NCI-H446 treated with DMSO at 0.1 percent for 48 hours (cell line): ENCODE measurements around the gene MOB1A.
"Not testable (repeated sequence)": the region's sequence is repeated elsewhere in the genome, so short reads cannot be mapped to it uniquely, and the experiment has no call there.

Experiments used
- DNase-seq: peaks from one replicate; lab custom pipeline; 2025; lab: John Stamatoyannopoulos, UW

Gene MOB1A

GRCh38 chr2:74178211-74179062, at the start of gene MOB1A:
MOB1A (minus strand) TSS chr2:74178879; CDS start chr2:74178674, 205 bp downstream.
- peak; percentile 97 for DNase-seq

GRCh38 chr2:74227646-74228045, 49.0 kb upstream of the MOB1A start:
- DNase-seq: no peak

- DNase-seq: no peak
These were observed 48.1 kb upstream of the MOB1A start for GRCh38 chr2:74226648-74227213.

GRCh38 chr2:74225698-74226459, 47.2 kb upstream of the MOB1A start:
- DNase-seq: no peak

GRCh38 chr2:74223941-74224770, 45.5 kb upstream of the MOB1A start:
- DNase-seq: no peak

GRCh38 chr2:74222300-74222650, 43.6 kb upstream of the MOB1A start:
- no peak for DNase-seq

GRCh38 chr2:74221604-74222299, 43.1 kb upstream of the MOB1A start:
- DNase-seq: no peak

- no peak for DNase-seq
These were observed 42.4 kb upstream of the MOB1A start for GRCh38 chr2:74221091-74221490.

GRCh38 chr2:74219846-74220486, 41.3 kb upstream of the MOB1A start:
- DNase-seq: no peak

- no peak for DNase-seq
These were observed 38.0 kb upstream of the MOB1A start for GRCh38 chr2:74216642-74217041.

GRCh38 chr2:74215771-74216170, 37.1 kb upstream of the MOB1A start:
- DNase-seq: not testable (repeated sequence)

- no peak for DNase-seq
These were observed 34.2 kb upstream of the MOB1A start for GRCh38 chr2:74212702-74213410.

GRCh38 chr2:74206180-74206688, 27.6 kb upstream of the MOB1A start:
- DNase-seq: no peak

- DNase-seq: no peak
These were observed 26.9 kb upstream of the MOB1A start for GRCh38 chr2:74205596-74205995.

- no peak for DNase-seq
These were observed 26.4 kb upstream of the MOB1A start for GRCh38 chr2:74205113-74205512.

GRCh38 chr2:74204436-74204835, 25.8 kb upstream of the MOB1A start:
- DNase-seq: no peak

GRCh38 chr2:74201596-74201995, 22.9 kb upstream of the MOB1A start:
- DNase-seq: no peak

- DNase-seq: no peak
These were observed 22.5 kb upstream of the MOB1A start for GRCh38 chr2:74201196-74201595.

- no peak for DNase-seq
These were observed 21.2 kb upstream of the MOB1A start for GRCh38 chr2:74199871-74200305.

GRCh38 chr2:74199275-74199701, 20.6 kb upstream of the MOB1A start:
- no peak for DNase-seq
